Pancreas (tissue), 10 donors: ENCODE results near the gene BRCA1. TPM values are rescaled to one million over a fixed set of nuclear protein-coding genes. Genes with fewer than 3 reads are reported as not detected.

Experiments
- ATAC-seq, 4 donors: fragments of 200-7000 bp; cut with Tn5 transposase; one replicate each; pipeline versions ENCODE4 v1.8.0 to v1.9.1; 2020; ENCODE audit warnings: mild to moderate bottlenecking in 4 of 4, moderate library complexity in 4 of 4
- DNase-seq, 6 donors: peaks; one replicate each; pipeline ENCODE4 v3.0.0-alpha.2; 2020
- FAIRE-seq: peaks from 2 replicates; lab custom pipeline; 2012; peaks lifted over from hg19 to GRCh38; lab: Jason Lieb, UNC
- H3K27ac ChIP-seq, 4 donors: fragments of 200-600 bp; sonication (generic); 1 replicate in 3 of 4; 2 replicates in 1 of 4; pipeline versions ENCODE4 v1.5.0 to v1.8.0; 2020
- H3K27me3 ChIP-seq, 4 donors: fragments of 200-600 bp; one replicate each; pipeline ENCODE4 v1.8.0; 2021
- H3K36me3 ChIP-seq, 3 donors: fragments of 200-600 bp; sonication (generic) in 1 of 3; one replicate each; pipeline versions ENCODE4 v1.5.0 to v1.8.0; 2020 to 2021
- H3K4me1 ChIP-seq, 3 donors: fragments of 200-600 bp; one replicate each; pipeline ENCODE4 v1.8.0; 2021
- H3K4me3 ChIP-seq, 4 donors: fragments of 200-600 bp; sonication (generic) in 2 of 4; one replicate each; pipeline versions ENCODE4 v1.5.0 to v1.8.0; 2020 to 2021
- H3K9me3 ChIP-seq, 4 donors: fragments of 200-600 bp; one replicate each; pipeline ENCODE4 v1.8.0; 2021
- WGBS, 2 donors: extraction: QIAGEN DNeasy Blood & Tissue Kit; methylation state at CpG; one replicate each; pipeline ENCODE4 v1.1.7; 2013; 5-methylcytosine and 5-hydroxymethylcytosine counted together
- intact Hi-C, 3 donors: fragments of 100-400 bp; cut with DNase I; formaldehyde crosslinking; loops; one replicate each; pipeline versions ENCODE4 v1.11.1 to v1.14.2; 2022
- polyA plus RNA-seq, 2 donors: library from polyadenylated mRNA; stranded (reverse); fragments of 200-250 nt; gene quantifications; one replicate each; pipeline ENCODE4 v1.2.3, GENCODE V29; 2013
- total RNA-seq, 6 donors: library from RNA; stranded (reverse); fragmentation: NEBNext Ultra II Directional in 4 of 6; extraction: Animal tissue kit (Norgen Biotek cat#: 25700) in 4 of 6; gene quantifications; one replicate each; pipeline versions ENCODE4 v1.2.1 to v1.2.4, GENCODE V29; 2021 to 2023
- TF ChIP-seq, protein P1 (sequence below), 4 donors: fragments of 200-600 bp; sonication (generic) in 3 of 4; IDR thresholded peaks; one replicate each; pipeline versions ENCODE4 v1.5.0 to v1.8.0; 2021; ENCODE audit warnings: antibody characterized with exemption in 4 of 4
- donor health status: healthy with polysubstance abuse.
- donor health status: DM: no; HTN: no; CAD: no; lungs with moderate emphysema.
- donor health status: DM: no; HTN: no; CAD: no.
- donor health status: control.
- donor health status: control.
- donor health status: Bipolar disorder and iron deficiency.
- donor health status: DM: yes; HTN: yes; CAD: no.
- donor health status: DM: no; HTN: no; CAD: no.
- donor health status: DM: no; HTN: no; CAD: no.
- donor health status: DM: yes; HTN: yes; CAD: no.

The BRCA1 gene
- total and polyA plus RNA-seq, 8 donors, result 1.1 to 4.6 (median 2.4) TPM

GRCh38 chr17:43014649-43015542 is 110.3 kb downstream of the BRCA1 start:
- TF ChIP-seq, protein P1, sequence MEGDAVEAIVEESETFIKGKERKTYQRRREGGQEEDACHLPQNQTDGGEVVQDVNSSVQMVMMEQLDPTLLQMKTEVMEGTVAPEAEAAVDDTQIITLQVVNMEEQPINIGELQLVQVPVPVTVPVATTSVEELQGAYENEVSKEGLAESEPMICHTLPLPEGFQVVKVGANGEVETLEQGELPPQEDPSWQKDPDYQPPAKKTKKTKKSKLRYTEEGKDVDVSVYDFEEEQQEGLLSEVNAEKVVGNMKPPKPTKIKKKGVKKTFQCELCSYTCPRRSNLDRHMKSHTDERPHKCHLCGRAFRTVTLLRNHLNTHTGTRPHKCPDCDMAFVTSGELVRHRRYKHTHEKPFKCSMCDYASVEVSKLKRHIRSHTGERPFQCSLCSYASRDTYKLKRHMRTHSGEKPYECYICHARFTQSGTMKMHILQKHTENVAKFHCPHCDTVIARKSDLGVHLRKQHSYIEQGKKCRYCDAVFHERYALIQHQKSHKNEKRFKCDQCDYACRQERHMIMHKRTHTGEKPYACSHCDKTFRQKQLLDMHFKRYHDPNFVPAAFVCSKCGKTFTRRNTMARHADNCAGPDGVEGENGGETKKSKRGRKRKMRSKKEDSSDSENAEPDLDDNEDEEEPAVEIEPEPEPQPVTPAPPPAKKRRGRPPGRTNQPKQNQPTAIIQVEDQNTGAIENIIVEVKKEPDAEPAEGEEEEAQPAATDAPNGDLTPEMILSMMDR (IDR thresholded peaks at IDR 0.05), result no peak
- intact Hi-C loops, result no loop called here
- Histone ChIP-seq H3K27ac (peak overlapping the region in 1 of 4 donors; percentile 5), H3K36me3 (no peaks in the 10 kb centered on the region), H3K9me3 (no peaks in the 10 kb centered on the region), H3K27me3 (no peaks in the 10 kb centered on the region), H3K4me1 (peaks cover 0 to 4% (median 0%) of the 10 kb centered on the region in 3 donors), H3K4me3 (no peak overlapping the region)
- FAIRE-seq, result no peak
- no peak for DNase-seq
- WGBS, 2 donors, result 80 to 90% methylated on average over 8 of the region's 8 CpGs
- no peak for ATAC-seq

DNA sequence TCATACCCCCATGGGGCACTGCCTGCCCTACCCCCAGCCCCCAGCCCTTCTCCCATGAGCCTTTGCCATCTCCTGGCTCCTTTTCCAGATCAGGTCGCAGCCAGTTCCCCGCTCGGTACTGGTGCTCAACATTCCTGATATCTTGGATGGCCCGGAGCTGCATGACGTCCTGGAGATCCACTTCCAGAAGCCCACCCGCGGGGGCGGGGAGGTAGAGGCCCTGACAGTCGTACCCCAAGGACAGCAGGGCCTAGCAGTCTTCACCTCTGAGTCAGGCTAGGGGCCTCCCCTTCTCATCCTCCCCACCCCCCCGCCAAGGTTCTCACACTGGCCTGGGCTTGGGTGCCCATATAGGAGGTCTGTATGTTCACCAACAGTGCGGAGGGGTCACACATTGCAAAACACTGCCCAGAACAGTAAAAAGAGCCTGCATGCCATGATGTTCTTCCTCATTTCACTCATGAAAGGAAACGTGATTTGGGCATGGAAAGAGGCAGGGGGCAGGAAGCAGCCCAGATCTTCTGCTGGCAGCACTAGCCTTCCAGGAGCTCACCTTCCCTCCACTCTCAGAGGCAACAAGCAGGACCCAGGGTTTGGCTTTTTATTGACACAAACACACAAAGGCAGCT is 111.0 kb downstream of the BRCA1 start:
- H3K9me3 ChIP-seq, result no peaks in the 10 kb centered on the region
- intact Hi-C loops, result no loop called here
- H3K27ac ChIP-seq, result no peak overlapping the region
- no peaks in the 10 kb centered on the region for H3K27me3 ChIP-seq
- 81 to 86% methylated on average over 12 of the region's 12 CpGs for WGBS, 2 donors
- peaks cover 0 to 3% (median 0%) of the 10 kb centered on the region in 3 donors for H3K4me1 ChIP-seq
- no peak for ATAC-seq
- no peak for FAIRE-seq
- H3K36me3 ChIP-seq, result no peaks in the 10 kb centered on the region
- peak in 1 of 6 donors; percentile 66 for DNase-seq
- TF ChIP-seq, protein P1 (IDR thresholded peaks at IDR 0.05), result no peak
- H3K4me3 ChIP-seq, result no peak overlapping the region

DNA sequence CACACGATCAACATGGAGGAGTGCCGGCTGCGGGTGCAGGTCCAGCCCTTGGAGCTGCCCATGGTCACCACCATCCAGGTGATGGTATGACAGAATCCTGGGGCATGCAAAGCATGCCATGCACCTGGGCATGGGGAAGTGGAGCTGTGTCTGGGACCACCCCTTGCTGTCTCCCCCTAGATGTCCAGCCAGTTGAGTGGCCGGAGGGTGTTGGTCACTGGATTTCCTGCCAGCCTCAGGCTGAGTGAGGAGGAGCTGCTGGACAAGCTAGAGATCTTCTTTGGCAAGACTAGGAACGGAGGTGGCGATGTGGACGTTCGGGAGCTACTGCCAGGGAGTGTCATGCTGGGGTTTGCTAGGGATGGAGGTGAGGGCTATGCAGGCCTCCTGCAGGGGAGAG is 111.9 kb downstream of the BRCA1 start:
- ATAC-seq (no peak), DNase-seq (no peak), FAIRE-seq (no peak)
- Histone ChIP-seq H3K4me1 (no peaks in the 10 kb centered on the region), H3K27me3 (no peaks in the 10 kb centered on the region), H3K36me3 (no peaks in the 10 kb centered on the region), H3K4me3 (no peak overlapping the region), H3K27ac (no peak overlapping the region), H3K9me3 (no peaks in the 10 kb centered on the region)
- WGBS, 2 donors, result 83 to 85% methylated on average over 8 of the region's 8 CpGs
- TF ChIP-seq, protein P1 (IDR thresholded peaks at IDR 0.05), result no peak
- intact Hi-C loops, result no loop called here

DNA sequence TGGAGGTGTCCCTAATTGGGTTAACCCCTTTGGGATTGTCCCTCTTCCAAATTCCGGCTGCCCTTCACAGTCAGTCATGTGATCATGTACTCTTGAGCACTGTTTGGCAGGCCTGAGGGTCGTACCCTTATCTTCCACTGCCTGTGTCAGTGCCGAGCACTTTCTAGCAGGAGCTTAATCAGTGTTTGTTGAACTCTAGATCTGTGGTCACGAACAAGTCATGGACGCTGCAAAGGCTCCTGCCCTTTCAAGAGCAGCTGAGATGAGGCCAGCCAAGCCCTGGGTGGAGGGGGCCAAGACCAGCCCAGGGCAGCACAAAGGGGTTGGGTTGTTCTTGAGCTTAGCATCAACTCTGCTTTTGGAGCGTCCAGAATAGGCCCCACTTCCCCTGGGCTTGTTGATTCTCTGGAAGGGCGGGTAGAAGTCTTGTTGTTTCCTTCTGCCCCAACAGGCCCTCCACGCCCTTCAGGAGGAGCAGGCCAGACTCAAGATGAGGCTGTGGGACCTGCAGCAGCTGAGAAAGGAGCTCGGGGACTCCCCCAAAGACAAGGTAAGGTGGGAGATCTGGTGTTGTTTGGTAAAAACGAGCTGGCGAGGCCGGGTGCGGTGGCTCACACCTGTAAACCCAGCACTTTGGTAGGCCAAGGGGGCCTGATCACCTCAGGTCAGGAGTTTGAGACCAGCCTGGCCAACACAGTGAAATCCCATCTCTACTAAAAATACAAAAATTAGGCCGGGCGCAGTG is 113.3 kb downstream of the BRCA1 start:
- FAIRE-seq (no peak), DNase-seq (no peak), ATAC-seq (no peak)
- TF ChIP-seq, protein P1 (IDR thresholded peaks at IDR 0.05), result no peak
- Histone ChIP-seq H3K36me3 (no peaks in the 10 kb centered on the region), H3K9me3 (no peaks in the 10 kb centered on the region), H3K27ac (peak overlapping the region in 1 of 4 donors; percentile 63), H3K4me1 (peaks cover 0 to 6% (median 0%) of the 10 kb centered on the region in 3 donors), H3K27me3 (no peaks in the 10 kb centered on the region), H3K4me3 (no peak overlapping the region)
- intact Hi-C loops, result no loop called here
- WGBS, 2 donors, result 67 to 71% methylated on average over 15 of the region's 15 CpGs
